Neural progenitor cell (in vitro differentiated cells): ENCODE results near the gene TBC1D14. TPM values are rescaled to one million over a fixed set of nuclear protein-coding genes. Genes with fewer than 3 reads are reported as not detected.

Experiments used
- DNase-seq: peaks from one replicate; pipeline ENCODE4 v3.0.0-alpha.2; 2016; ENCODE audit warnings: low spot score
- H2AFZ ChIP-seq: fragments of 200-600 bp; sonication (generic); replicated peaks from 2 replicates; pipeline ENCODE4 v1.6.1; 2016; ENCODE audit warnings: antibody characterized with exemption
- H3F3A ChIP-seq: fragments of 200-600 bp; sonication (generic); 2 replicates; pipeline ENCODE4 v1.6.1; 2016; ENCODE audit warnings: antibody characterized with exemption, low read depth
- H3K27ac ChIP-seq: fragments of 200-600 bp; sonication (generic); 2 replicates; pipeline ENCODE4 v1.5.1; 2016; ENCODE audit warnings: mild to moderate bottlenecking
- H3K27me3 ChIP-seq: fragments of 200-600 bp; sonication (generic); 2 replicates; pipeline ENCODE4 v1.6.1; 2016; ENCODE audit warnings: mild to moderate bottlenecking, moderate library complexity
- H3K36me3 ChIP-seq: fragments of 200-600 bp; sonication (generic); 2 replicates; pipeline ENCODE4 v1.5.1; 2016
- H3K4me1 ChIP-seq: fragments of 200-600 bp; sonication (generic); 2 replicates; pipeline ENCODE4 v1.6.1; 2016; ENCODE audit warnings: mixed run types
- H3K4me2 ChIP-seq: fragments of 200-600 bp; sonication (generic); 2 replicates; pipeline ENCODE4 v1.6.1; 2016
- H3K4me3 ChIP-seq: fragments of 200-600 bp; sonication (generic); 2 replicates; pipeline ENCODE4 v1.5.1; 2016
- H3K79me2 ChIP-seq: fragments of 200-600 bp; sonication (generic); 2 replicates; pipeline ENCODE4 v1.6.1; 2016; ENCODE audit warnings: low read depth
- H3K9ac ChIP-seq: fragments of 200-600 bp; sonication (generic); 2 replicates; pipeline ENCODE4 v1.6.1; 2016
- H3K9me3 ChIP-seq: fragments of 200-600 bp; sonication (generic); 2 replicates; pipeline ENCODE4 v1.5.1; 2016; ENCODE audit warnings: low read depth
- H4K20me1 ChIP-seq: fragments of 200-600 bp; sonication (generic); 2 replicates; pipeline ENCODE4 v1.6.1; 2016; ENCODE audit warnings: low read depth
- H3K27ac Mint-ChIP-seq: 3 replicates; pipeline ENCODE4 v1.8.0; 2021; ENCODE audit warnings: mixed read lengths
- H3K27me3 Mint-ChIP-seq: 2 replicates; pipeline ENCODE4 v1.8.0; 2022; ENCODE audit warnings: low read depth, mild to moderate bottlenecking, inconsistent platforms, moderate library complexity, mixed read lengths; ENCODE audit not compliant: insufficient read depth
- H3K36me3 Mint-ChIP-seq: 3 replicates; pipeline ENCODE4 v1.8.0; 2021; ENCODE audit warnings: mixed read lengths
- H3K4me1 Mint-ChIP-seq: 3 replicates; pipeline ENCODE4 v1.8.0; 2021; ENCODE audit warnings: mixed read lengths
- H3K4me3 Mint-ChIP-seq: 3 replicates; pipeline ENCODE4 v1.8.0; 2021; ENCODE audit warnings: mild to moderate bottlenecking, moderate library complexity, mixed read lengths
- H3K9me3 Mint-ChIP-seq: 3 replicates; pipeline ENCODE4 v1.8.0; 2020; ENCODE audit warnings: mixed read lengths
- CTCF ChIP-seq: fragments of 200-600 bp; sonication (generic); IDR thresholded peaks from 2 replicates; pipeline ENCODE4 v1.5.1; 2017; ENCODE audit warnings: antibody characterized with exemption, mild to moderate bottlenecking
- EZH2 ChIP-seq: fragments of 200-600 bp; sonication (generic); IDR thresholded peaks from 2 replicates; pipeline ENCODE4 v1.6.1; 2017; ENCODE audit warnings: antibody characterized with exemption, mild to moderate bottlenecking, moderate library complexity
- EZH2phosphoT487 ChIP-seq: fragments of 200-600 bp; sonication (generic); IDR thresholded peaks from 2 replicates; pipeline ENCODE4 v1.6.1; 2017; ENCODE audit warnings: antibody characterized with exemption
- total RNA-seq: library from RNA; depleted of rRNA; stranded (reverse); fragments of >200 nt; gene quantifications from 2 replicates; pipeline ENCODE4 v1.2.3, GENCODE V29; 2015; ENCODE audit warnings: low replicate concordance

The TBC1D14 gene
- total RNA-seq, 1 donor from 2014 or later = 47.9 TPM

- no peak overlapping the region for H3K27ac ChIP-seq
- H3K27ac Mint-ChIP-seq = no peak overlapping the region
- DNase-seq = no peak
- H3K27me3 ChIP-seq = no peaks in the 10 kb centered on the region
- peaks cover 39% of the 10 kb centered on the region for H3K4me1 Mint-ChIP-seq
- H3K36me3 ChIP-seq = no peaks in the 10 kb centered on the region
- H3K36me3 Mint-ChIP-seq = peaks cover 34% of the 10 kb centered on the region
- no peaks in the 10 kb centered on the region for H3K9me3 ChIP-seq
- H3F3A ChIP-seq = peaks cover 11% of the 10 kb centered on the region
- peaks cover 75% of the 10 kb centered on the region for H4K20me1 ChIP-seq
- H3K27me3 Mint-ChIP-seq = peaks cover 7% of the 10 kb centered on the region
- no peak overlapping the region for H3K9ac ChIP-seq
- no peak for TF ChIP-seq CTCF
- no peak for TF ChIP-seq EZH2
- TF ChIP-seq EZH2phosphoT487 = no peak
- H3K4me3 ChIP-seq = no peak overlapping the region
- peaks cover 78% of the 10 kb centered on the region for H3K79me2 ChIP-seq
- no peak overlapping the region for H2AFZ ChIP-seq
- H3K4me1 ChIP-seq = peaks cover 18% of the 10 kb centered on the region
- peak overlapping the region; percentile 62 for H3K4me2 ChIP-seq
- H3K4me3 Mint-ChIP-seq = peak overlapping the region; percentile 12
- H3K9me3 Mint-ChIP-seq = peaks cover 12% of the 10 kb centered on the region
Observed at GRCh38 chr4:6929339-6929811, 19.7 kb downstream of the TBC1D14 start.

- Histone ChIP-seq H3K79me2 (peaks cover 84% of the 10 kb centered on the region), H3K9ac (no peak overlapping the region), H3K27ac (peak overlapping the region; percentile 74), H3K4me1 (peaks cover 18% of the 10 kb centered on the region), H4K20me1 (peaks cover 70% of the 10 kb centered on the region), H2AFZ (no peak overlapping the region), H3F3A (peaks cover 11% of the 10 kb centered on the region), H3K4me3 (no peak overlapping the region), H3K27me3 (no peaks in the 10 kb centered on the region), H3K36me3 (no peaks in the 10 kb centered on the region), H3K9me3 (no peaks in the 10 kb centered on the region), H3K4me2 (peak overlapping the region; percentile 62)
- Mint-ChIP-seq H3K9me3 (peaks cover 12% of the 10 kb centered on the region), H3K4me1 (peaks cover 39% of the 10 kb centered on the region), H3K27ac (peak overlapping the region; percentile 97), H3K36me3 (peaks cover 29% of the 10 kb centered on the region), H3K27me3 (peaks cover 7% of the 10 kb centered on the region), H3K4me3 (no peak overlapping the region)
- peak; percentile 55 for DNase-seq
- TF ChIP-seq CTCF = no peak
- no peak for TF ChIP-seq EZH2phosphoT487
- TF ChIP-seq EZH2 = no peak
Observed at GRCh38 chr4:6929812-6930464, 20.3 kb downstream of the TBC1D14 start.

GRCh38 chr4:6932475-6932874, 22.8 kb downstream of the TBC1D14 start:
- Histone ChIP-seq H3K36me3 (no peaks in the 10 kb centered on the region), H3K27ac (no peak overlapping the region), H2AFZ (no peak overlapping the region), H3K9ac (no peak overlapping the region), H3K79me2 (peaks cover 83% of the 10 kb centered on the region), H3K9me3 (no peaks in the 10 kb centered on the region), H3K4me3 (no peak overlapping the region), H3F3A (peaks cover 11% of the 10 kb centered on the region), H3K4me2 (no peak overlapping the region), H3K27me3 (no peaks in the 10 kb centered on the region), H4K20me1 (peaks cover 57% of the 10 kb centered on the region), H3K4me1 (peaks cover 18% of the 10 kb centered on the region)
- Mint-ChIP-seq H3K9me3 (peaks cover 12% of the 10 kb centered on the region), H3K4me3 (no peak overlapping the region), H3K27ac (no peak overlapping the region), H3K36me3 (peaks cover 20% of the 10 kb centered on the region), H3K4me1 (peaks cover 36% of the 10 kb centered on the region), H3K27me3 (peaks cover 7% of the 10 kb centered on the region)
- TF ChIP-seq EZH2 (no peak), EZH2phosphoT487 (no peak), CTCF (no peak)
- no peak for DNase-seq
